Keratinocyte (primary cell): ENCODE measurements around the gene CACNG3. TPM values are rescaled to one million over a fixed set of nuclear protein-coding genes. Genes with fewer than 3 reads are reported as not detected.

Source experiments
- DNase-seq: peaks from one replicate; pipeline ENCODE4 v3.0.0-alpha.2; 2011; ENCODE audit warnings: low read depth, missing footprints, low spot score
- FAIRE-seq: peaks from 2 replicates; lab custom pipeline; 2011; peaks lifted over from hg19 to GRCh38; lab: Jason Lieb, UNC
- H2AFZ ChIP-seq: 2 replicates; pipeline ENCODE4 v1.6.0; 2012; ENCODE audit warnings: low read length, control low read depth, inconsistent platforms; ENCODE audit not compliant: control insufficient read depth
- H3K27ac ChIP-seq: 2 replicates; pipeline ENCODE4 v1.5.1; 2011; ENCODE audit warnings: low read length; ENCODE audit not compliant: control insufficient read depth, insufficient read depth
- H3K27me3 ChIP-seq: 3 replicates; pipeline ENCODE4 v1.6.0; 2011; ENCODE audit warnings: low read length; ENCODE audit not compliant: control insufficient read depth, insufficient read depth; ENCODE audit errors: extremely low read depth
- H3K36me3 ChIP-seq, 2 experiments: 2 replicates in 1 of 2; 3 replicates in 1 of 2; pipeline ENCODE4 v1.5.1; 2011; ENCODE audit warnings: low read length in 2 of 2, mild to moderate bottlenecking in 1 of 2; ENCODE audit not compliant: control insufficient read depth in 2 of 2, insufficient read depth in 2 of 2; ENCODE audit errors: extremely low read depth in 1 of 2
- H3K4me1 ChIP-seq: 3 replicates; pipeline ENCODE4 v1.5.1; 2011; ENCODE audit warnings: low read length; ENCODE audit not compliant: control insufficient read depth, insufficient read depth; ENCODE audit errors: extremely low read depth
- H3K4me2 ChIP-seq: 3 replicates; pipeline ENCODE4 v1.6.0; 2011; ENCODE audit warnings: low read depth, low read length; ENCODE audit not compliant: control insufficient read depth, insufficient read depth; ENCODE audit errors: extremely low read depth
- H3K4me3 ChIP-seq, 3 experiments: fragments of 200-600 bp in 1 of 3; sonication (generic) in 1 of 3; 2 replicates in 2 of 3; 3 replicates in 1 of 3; pipeline ENCODE4 v1.5.1; 2011 to 2016; ENCODE audit warnings: low read length in 3 of 3, mild to moderate bottlenecking in 3 of 3, control low read depth in 2 of 3, inconsistent platforms in 1 of 3, low read depth in 1 of 3, mixed read lengths in 1 of 3, mixed run types in 1 of 3, moderate library complexity in 1 of 3; ENCODE audit not compliant: control insufficient read depth in 2 of 3, insufficient read depth in 2 of 3; ENCODE audit errors: extremely low read depth in 1 of 3
- H3K79me2 ChIP-seq: 2 replicates; pipeline ENCODE4 v1.6.0; 2012; ENCODE audit warnings: low read length; ENCODE audit not compliant: control insufficient read depth, insufficient read depth
- H3K9ac ChIP-seq: 3 replicates; pipeline ENCODE4 v1.6.0; 2011; ENCODE audit warnings: low read length; ENCODE audit not compliant: control insufficient read depth, insufficient read depth; ENCODE audit errors: extremely low read depth
- H3K9me1 ChIP-seq: 3 replicates; pipeline ENCODE4 v1.6.0; 2011; ENCODE audit warnings: low read length; ENCODE audit not compliant: control insufficient read depth, insufficient read depth; ENCODE audit errors: extremely low read depth
- H3K9me3 ChIP-seq: 2 replicates; pipeline ENCODE4 v1.5.1; 2012; ENCODE audit warnings: low read depth, low read length; ENCODE audit not compliant: control insufficient read depth
- H4K20me1 ChIP-seq: 3 replicates; pipeline ENCODE4 v1.6.0; 2011; ENCODE audit warnings: low read length; ENCODE audit not compliant: control insufficient read depth, insufficient read depth; ENCODE audit errors: extremely low read depth
- EZH2 ChIP-seq: IDR thresholded peaks from one replicate; pipeline ENCODE4 v1.6.1; 2012; ENCODE audit warnings: inconsistent platforms, mild to moderate bottlenecking, low read length, moderate library complexity
- dilution Hi-C: fragments of 300-500 bp; cut with MboI; formaldehyde crosslinking; loops from one replicate; pipeline ENCODE4 v1.7.0; 2020; ENCODE audit warnings: low sequenced_read_pairs; ENCODE audit not compliant: extremely low pct_ligation_motif_present
- polyA plus RNA-seq, 5 experiments: library from polyadenylated mRNA; depleted of rRNA in 3 of 5; stranded (reverse) in 3 of 5; stranded (forward) in 1 of 5; unstranded in 1 of 5; fragments of >200 nt; gene quantifications; 1 replicate in 1 of 5; 2 replicates in 3 of 5; 3 replicates in 1 of 5; pipeline versions ENCODE4 v1.2.1 to v1.2.3, GENCODE V29; 2011 to 2012; ENCODE audit warnings: missing spikeins in 2 of 5, low read depth in 1 of 5, low replicate concordance in 1 of 5
- TF ChIP-seq, protein P1 (sequence below), 3 experiments: IDR thresholded peaks in 1 of 3; conservative IDR thresholded peaks in 1 of 3; optimal IDR thresholded peaks in 1 of 3; 2 replicates in 2 of 3; 3 replicates in 1 of 3; pipeline versions ENCODE3 to v1.5.1; 2011; ENCODE audit warnings: low read length in 3 of 3, mild to moderate bottlenecking in 3 of 3, moderate library complexity in 2 of 3, control low read depth in 1 of 3, inconsistent platforms in 1 of 3; ENCODE audit not compliant: insufficient read depth in 2 of 3; ENCODE audit errors: extremely low read depth in 1 of 3

CACNG3 gene
- polyA plus RNA-seq, 1 donor (not counting 4 experiments of a cell fraction or from before 2014, with no cell fraction given): not detected

DNA sequence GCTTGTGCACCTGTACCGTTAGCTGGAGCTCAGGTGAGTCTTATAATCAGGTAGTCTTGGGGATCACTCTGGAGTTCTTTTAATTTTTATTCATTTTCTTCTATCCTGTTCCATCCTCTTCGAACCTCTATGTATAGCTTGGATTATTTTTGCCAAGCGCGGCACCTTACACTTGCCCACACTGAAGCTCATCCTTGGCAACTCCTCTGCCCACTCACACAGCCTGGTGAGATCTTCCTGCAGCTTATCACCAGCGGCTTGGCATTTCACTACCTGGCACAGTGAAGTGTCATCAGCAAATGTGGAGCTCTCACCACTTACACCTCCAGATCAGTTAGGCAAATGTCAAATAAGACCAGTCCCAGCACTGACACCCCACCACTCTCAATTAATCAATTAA is 116.7 kb downstream of the CACNG3 start:
- H3K9ac ChIP-seq: no peak overlapping the region
- no peaks in the 10 kb centered on the region for H3K27me3 ChIP-seq
- peaks cover 2% of the 10 kb centered on the region for H3K9me3 ChIP-seq
- no peak overlapping the region for H2AFZ ChIP-seq
- H3K9me1 ChIP-seq: no peaks in the 10 kb centered on the region
- H4K20me1 ChIP-seq: no peaks in the 10 kb centered on the region
- H3K79me2 ChIP-seq: no peaks in the 10 kb centered on the region
- H3K36me3 ChIP-seq: no peaks in the 10 kb centered on the region
- H3K4me1 ChIP-seq: no peaks in the 10 kb centered on the region
- FAIRE-seq: no peak
- H3K4me2 ChIP-seq: no peak overlapping the region
- TF ChIP-seq, protein P1, sequence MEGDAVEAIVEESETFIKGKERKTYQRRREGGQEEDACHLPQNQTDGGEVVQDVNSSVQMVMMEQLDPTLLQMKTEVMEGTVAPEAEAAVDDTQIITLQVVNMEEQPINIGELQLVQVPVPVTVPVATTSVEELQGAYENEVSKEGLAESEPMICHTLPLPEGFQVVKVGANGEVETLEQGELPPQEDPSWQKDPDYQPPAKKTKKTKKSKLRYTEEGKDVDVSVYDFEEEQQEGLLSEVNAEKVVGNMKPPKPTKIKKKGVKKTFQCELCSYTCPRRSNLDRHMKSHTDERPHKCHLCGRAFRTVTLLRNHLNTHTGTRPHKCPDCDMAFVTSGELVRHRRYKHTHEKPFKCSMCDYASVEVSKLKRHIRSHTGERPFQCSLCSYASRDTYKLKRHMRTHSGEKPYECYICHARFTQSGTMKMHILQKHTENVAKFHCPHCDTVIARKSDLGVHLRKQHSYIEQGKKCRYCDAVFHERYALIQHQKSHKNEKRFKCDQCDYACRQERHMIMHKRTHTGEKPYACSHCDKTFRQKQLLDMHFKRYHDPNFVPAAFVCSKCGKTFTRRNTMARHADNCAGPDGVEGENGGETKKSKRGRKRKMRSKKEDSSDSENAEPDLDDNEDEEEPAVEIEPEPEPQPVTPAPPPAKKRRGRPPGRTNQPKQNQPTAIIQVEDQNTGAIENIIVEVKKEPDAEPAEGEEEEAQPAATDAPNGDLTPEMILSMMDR (optimal IDR thresholded peaks at IDR 0.05 in 1 of 3, IDR thresholded peaks at IDR 0.05 in 1 of 3, conservative IDR thresholded peaks at IDR 0.05 in 1 of 3; ENCODE audit: extremely low read depth in 1 of 3, insufficient read depth in 2 of 3, low read length in 3 of 3): no peak
- no peak for DNase-seq
- H3K4me3 ChIP-seq: no peak overlapping the region
- H3K27ac ChIP-seq: no peak overlapping the region
- dilution Hi-C loops: no loop called here

GRCh38 chr16:24378999-24379398 is 122.9 kb downstream of the CACNG3 start:
- Histone ChIP-seq H3K79me2 (no peaks in the 10 kb centered on the region), H3K4me2 (no peak overlapping the region), H3K9ac (no peak overlapping the region), H3K4me1 (no peaks in the 10 kb centered on the region), H3K4me3 (no peak overlapping the region), H2AFZ (no peak overlapping the region), H3K9me1 (no peaks in the 10 kb centered on the region), H3K9me3 (peaks cover 2% of the 10 kb centered on the region), H3K27ac (no peak overlapping the region), H3K27me3 (no peaks in the 10 kb centered on the region), H3K36me3 (no peaks in the 10 kb centered on the region), H4K20me1 (no peaks in the 10 kb centered on the region)
- TF ChIP-seq, protein P1 (optimal IDR thresholded peaks at IDR 0.05 in 1 of 3, IDR thresholded peaks at IDR 0.05 in 1 of 3, conservative IDR thresholded peaks at IDR 0.05 in 1 of 3; ENCODE audit: extremely low read depth in 1 of 3, insufficient read depth in 2 of 3, low read length in 3 of 3): no peak
- no peak for TF ChIP-seq EZH2
- dilution Hi-C loops: no loop called here
- FAIRE-seq (no peak), DNase-seq (no peak)
